ENCODE results near the gene ATG9A.
"Not testable (repeated sequence)": the region's sequence is repeated elsewhere in the genome, so short reads cannot be mapped to it uniquely, and the experiment has no call there.

ATG9A gene

DNA sequence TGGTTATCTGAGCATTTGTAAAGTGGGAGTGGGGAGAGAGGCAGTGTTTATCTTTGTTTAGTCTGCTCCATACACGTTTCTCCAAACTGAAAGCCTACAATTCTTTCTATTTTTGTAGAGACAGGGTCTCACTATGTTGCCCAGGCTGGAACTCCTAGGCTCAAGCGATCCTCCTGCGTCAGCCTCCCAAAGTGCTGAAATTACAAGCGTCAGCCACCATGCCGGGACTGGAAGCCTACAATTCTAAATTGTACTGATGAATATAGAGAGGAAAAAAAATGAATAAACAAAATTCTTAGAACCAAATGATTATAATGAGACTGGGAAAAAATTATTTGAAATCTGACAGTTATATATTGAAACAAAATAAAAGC is 24.3 kb downstream of the ATG9A start:
- peaks cover 19% of the 10 kb centered on the region for H3K4me1 ChIP-seq
- H3K27ac ChIP-seq: no peak overlapping the region
- H2AFZ ChIP-seq: no peak overlapping the region
- TF ChIP-seq, protein P1, sequence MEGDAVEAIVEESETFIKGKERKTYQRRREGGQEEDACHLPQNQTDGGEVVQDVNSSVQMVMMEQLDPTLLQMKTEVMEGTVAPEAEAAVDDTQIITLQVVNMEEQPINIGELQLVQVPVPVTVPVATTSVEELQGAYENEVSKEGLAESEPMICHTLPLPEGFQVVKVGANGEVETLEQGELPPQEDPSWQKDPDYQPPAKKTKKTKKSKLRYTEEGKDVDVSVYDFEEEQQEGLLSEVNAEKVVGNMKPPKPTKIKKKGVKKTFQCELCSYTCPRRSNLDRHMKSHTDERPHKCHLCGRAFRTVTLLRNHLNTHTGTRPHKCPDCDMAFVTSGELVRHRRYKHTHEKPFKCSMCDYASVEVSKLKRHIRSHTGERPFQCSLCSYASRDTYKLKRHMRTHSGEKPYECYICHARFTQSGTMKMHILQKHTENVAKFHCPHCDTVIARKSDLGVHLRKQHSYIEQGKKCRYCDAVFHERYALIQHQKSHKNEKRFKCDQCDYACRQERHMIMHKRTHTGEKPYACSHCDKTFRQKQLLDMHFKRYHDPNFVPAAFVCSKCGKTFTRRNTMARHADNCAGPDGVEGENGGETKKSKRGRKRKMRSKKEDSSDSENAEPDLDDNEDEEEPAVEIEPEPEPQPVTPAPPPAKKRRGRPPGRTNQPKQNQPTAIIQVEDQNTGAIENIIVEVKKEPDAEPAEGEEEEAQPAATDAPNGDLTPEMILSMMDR (IDR thresholded peaks at IDR 0.05): no peak
- H3K4me3 ChIP-seq (ENCODE audit: low read depth, low read length): no peak overlapping the region
- no peak overlapping the region for H3K4me2 ChIP-seq (ENCODE audit: low read length)
- no peaks in the 10 kb centered on the region for H3K79me2 ChIP-seq
- no peaks in the 10 kb centered on the region for H3K9me3 ChIP-seq (ENCODE audit: control insufficient read depth, low read length)
- no peaks in the 10 kb centered on the region for H3K27me3 ChIP-seq (ENCODE audit: control insufficient read depth, insufficient read depth, low read length)
- H3K9ac ChIP-seq: no peak overlapping the region
- no peaks in the 10 kb centered on the region for H3K36me3 ChIP-seq (ENCODE audit: control insufficient read depth, insufficient read depth, low read length)

DNA sequence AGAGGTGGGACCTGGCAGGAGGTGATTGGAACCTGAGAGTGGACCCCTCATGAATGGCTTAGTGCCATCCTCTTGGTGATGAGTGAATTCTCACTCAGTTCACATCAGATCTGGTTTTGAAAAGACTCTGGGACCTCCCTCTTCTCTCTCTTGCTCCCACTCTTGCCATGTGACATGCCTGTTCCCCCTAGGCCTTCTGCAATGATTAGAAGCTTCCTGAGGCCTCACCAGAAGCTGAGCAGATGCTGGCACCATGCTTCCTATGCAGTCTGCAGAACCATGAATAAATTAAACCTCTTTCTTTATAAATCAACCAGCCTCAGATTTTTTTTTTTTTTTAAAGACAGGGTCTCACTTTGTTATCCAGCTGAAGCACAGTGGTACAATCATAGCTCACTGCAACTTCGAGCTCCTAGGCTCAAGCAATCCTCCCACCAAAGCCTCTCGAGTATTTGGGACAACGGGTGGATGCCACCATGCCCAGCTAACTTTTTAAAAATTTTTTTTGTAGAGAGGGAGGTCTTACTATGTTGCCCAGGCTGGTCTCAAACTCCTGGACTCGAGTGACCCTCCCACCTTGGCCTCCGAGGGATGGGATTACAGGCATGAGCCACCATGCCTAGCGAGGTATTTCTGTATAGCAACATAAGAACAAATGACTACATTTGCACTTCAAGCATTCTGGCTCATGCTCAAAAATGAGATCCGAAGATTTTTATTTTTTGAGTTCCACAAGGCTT is 24.8 kb downstream of the ATG9A start:
- no peak overlapping the region for H3K9ac ChIP-seq
- H3K27me3 ChIP-seq (ENCODE audit: control insufficient read depth, insufficient read depth, low read length): no peaks in the 10 kb centered on the region
- TF ChIP-seq, protein P1 (IDR thresholded peaks at IDR 0.05): no peak
- H3K79me2 ChIP-seq: no peaks in the 10 kb centered on the region
- H3K4me2 ChIP-seq (ENCODE audit: low read length): no peak overlapping the region
- peaks cover 19% of the 10 kb centered on the region for H3K4me1 ChIP-seq
- H3K36me3 ChIP-seq (ENCODE audit: control insufficient read depth, insufficient read depth, low read length): no peaks in the 10 kb centered on the region
- H3K4me3 ChIP-seq (ENCODE audit: low read depth, low read length): no peak overlapping the region
- no peaks in the 10 kb centered on the region for H3K9me3 ChIP-seq (ENCODE audit: control insufficient read depth, low read length)
- no peak overlapping the region for H3K27ac ChIP-seq
- no peak overlapping the region for H2AFZ ChIP-seq

DNA sequence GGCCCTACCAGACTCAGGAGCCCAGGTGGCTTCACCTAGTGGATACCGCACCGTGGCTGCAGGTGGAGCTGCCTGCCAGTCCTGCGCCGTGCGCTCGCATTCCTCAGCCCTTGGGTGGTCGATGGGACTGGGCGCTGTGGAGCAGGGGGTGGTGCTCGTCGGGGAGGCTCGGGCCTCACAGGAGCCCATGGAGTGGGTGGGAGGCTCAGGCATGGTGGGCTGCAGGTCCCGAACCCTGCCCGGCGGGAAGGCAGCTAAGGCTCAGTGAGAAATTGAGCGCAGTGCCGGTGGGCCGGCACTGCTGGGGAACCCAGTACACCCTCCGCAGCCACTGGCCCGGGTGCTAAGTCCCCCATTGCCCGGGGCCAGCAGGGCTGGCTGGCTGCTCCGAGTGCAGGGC is 28.1 kb downstream of the ATG9A start:
- H3K36me3 ChIP-seq (ENCODE audit: control insufficient read depth, insufficient read depth, low read length); H3K4me2 ChIP-seq (ENCODE audit: low read length); H3K79me2 ChIP-seq; H3K4me3 ChIP-seq (ENCODE audit: low read depth, low read length); H3K27me3 ChIP-seq (ENCODE audit: control insufficient read depth, insufficient read depth, low read length); H3K9ac ChIP-seq; H3K27ac ChIP-seq; H3K4me1 ChIP-seq; H3K9me3 ChIP-seq (ENCODE audit: control insufficient read depth, low read length); H2AFZ ChIP-seq: not testable (repeated sequence)

DNA sequence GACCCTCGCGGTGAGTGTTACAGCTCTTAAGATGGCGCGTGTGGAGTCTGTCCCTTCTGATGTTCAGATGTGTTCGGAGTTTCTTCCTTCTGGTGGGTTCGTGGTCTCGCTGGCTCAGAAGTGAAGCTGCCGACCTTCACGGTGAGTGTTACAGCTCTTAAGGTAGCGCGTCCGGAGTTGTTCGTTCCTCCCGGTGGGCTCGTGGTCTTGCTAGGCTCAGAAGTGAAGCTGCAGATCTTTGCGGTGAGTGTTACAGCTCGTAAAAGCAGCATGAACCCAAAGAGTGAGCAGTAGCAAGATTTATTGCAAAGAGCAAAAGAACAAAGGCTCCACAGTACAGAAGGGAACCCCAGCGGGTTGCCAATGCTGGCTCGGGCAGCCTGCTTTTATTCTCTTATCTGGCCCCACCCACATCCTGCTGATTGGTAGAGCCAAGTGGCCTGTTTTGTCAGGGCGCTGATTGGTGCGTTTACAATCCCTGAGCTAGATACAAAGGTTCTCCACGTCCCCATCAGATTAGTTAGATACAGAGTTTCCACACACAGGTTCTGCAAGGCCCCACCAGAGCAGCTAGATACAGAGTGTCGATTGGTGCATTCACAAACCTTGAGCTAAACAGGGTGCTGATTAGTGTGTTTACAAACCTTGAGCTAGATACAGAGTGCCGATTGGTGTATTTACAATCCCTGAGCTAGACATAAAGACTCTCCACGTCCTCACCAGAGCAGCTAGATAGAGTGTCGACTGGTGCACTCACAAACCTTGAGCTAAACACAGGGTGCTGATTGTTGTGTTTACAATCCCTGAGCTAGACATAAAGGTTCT is 28.7 kb downstream of the ATG9A start:
- H3K9me3 ChIP-seq (ENCODE audit: control insufficient read depth, low read length); H3K27me3 ChIP-seq (ENCODE audit: control insufficient read depth, insufficient read depth, low read length); H3K27ac ChIP-seq; H3K79me2 ChIP-seq; H3K4me1 ChIP-seq; H3K9ac ChIP-seq; H3K4me3 ChIP-seq (ENCODE audit: low read depth, low read length); H2AFZ ChIP-seq; H3K36me3 ChIP-seq (ENCODE audit: control insufficient read depth, insufficient read depth, low read length); H3K4me2 ChIP-seq (ENCODE audit: low read length): not testable (repeated sequence)

DNA sequence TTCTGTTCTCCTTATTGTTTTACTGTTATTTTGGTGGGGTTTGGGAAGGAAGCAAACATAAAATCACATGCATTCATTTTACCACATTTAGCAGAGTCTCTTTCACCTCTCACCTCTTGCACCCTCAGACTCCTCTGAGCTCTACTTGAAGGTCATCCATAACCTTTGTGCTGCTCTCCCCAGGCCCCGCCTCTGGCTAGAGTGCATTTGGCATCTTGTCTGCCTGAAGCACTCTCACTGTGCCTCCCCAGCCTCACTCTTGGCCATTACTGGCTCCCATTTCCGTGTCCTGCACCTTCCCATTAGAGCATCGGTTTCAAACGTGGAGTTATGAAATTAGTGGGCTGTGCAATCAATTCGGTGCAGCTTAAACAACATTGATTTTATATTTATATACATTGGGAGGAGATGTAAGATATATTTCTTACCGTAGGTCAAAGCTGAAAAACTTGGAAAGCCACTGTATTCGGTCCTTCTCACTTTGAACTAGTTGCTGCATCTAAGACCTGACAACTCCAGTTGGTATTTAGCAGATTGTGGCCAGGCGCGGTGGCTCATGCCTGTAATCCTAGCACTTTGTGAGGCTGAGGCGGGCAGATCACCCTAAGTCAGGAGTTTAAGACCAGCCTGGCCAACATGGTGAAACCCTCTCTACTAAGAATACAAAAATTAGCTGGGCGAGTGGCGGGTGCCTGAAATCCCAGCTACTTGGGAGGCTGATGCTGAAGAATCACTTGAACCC is 29.8 kb downstream of the ATG9A start:
- H3K36me3 ChIP-seq (ENCODE audit: control insufficient read depth, insufficient read depth, low read length): no peaks in the 10 kb centered on the region
- no peaks in the 10 kb centered on the region for H3K9me3 ChIP-seq (ENCODE audit: control insufficient read depth, low read length)
- H3K79me2 ChIP-seq: no peaks in the 10 kb centered on the region
- TF ChIP-seq, protein P1 (IDR thresholded peaks at IDR 0.05): no peak
- peaks cover 4% of the 10 kb centered on the region for H3K4me1 ChIP-seq
- no peak overlapping the region for H3K4me3 ChIP-seq (ENCODE audit: low read depth, low read length)
- no peaks in the 10 kb centered on the region for H3K27me3 ChIP-seq (ENCODE audit: control insufficient read depth, insufficient read depth, low read length)
- H3K27ac ChIP-seq: no peak overlapping the region
- no peak overlapping the region for H3K4me2 ChIP-seq (ENCODE audit: low read length)
- H2AFZ ChIP-seq: no peak overlapping the region
- H3K9ac ChIP-seq: no peak overlapping the region
